Loucy (cell line): Measurements from ENCODE around the gene RAB30.

Experiments
- CTCF ChIP-seq: fragments of 200-600 bp; sonication (generic); conservative IDR thresholded peaks from 2 replicates; pipeline ENCODE4 v1.5.1; 2014; ENCODE audit warnings: mild to moderate bottlenecking, antibody characterized with exemption, low read length
- EZH2phosphoT487 ChIP-seq: fragments of 200-600 bp; IDR thresholded peaks from 2 replicates; pipeline ENCODE4 v1.6.1; 2018; ENCODE audit warnings: antibody characterized with exemption, mild to moderate bottlenecking, moderate library complexity, borderline replicate concordance

GRCh38 chr11:82992223-82992622 lies 79.5 kb downstream of the RAB30 start:
- TF ChIP-seq CTCF (no peak), EZH2phosphoT487 (no peak)
